Measurements from ENCODE around the gene SLC16A13.

SLC16A13 gene

DNA sequence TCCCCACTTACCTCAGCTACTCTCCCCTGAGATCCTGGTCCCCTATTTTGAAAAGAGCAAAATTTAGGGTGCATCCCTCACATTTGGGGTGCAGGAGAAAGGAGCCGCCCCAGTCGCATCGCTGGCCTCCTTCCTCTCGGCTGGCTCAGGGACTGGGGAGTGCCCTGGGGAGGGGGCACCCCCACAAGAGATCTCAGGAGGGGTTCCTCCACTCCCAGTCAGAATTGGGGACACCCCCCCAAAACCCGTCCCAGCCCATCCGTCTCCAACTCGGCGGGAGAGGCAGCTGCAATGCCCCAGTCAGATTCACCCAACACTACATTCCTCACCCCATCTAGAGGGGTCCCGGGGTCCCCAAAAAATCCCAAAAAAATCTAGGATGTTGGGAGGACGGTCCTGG is 16.4 kb upstream of the SLC16A13 start:
- TF ChIP-seq CTCF (IDR thresholded peaks at IDR 0.05; ENCODE audit: low read depth, low read length) = no peak
- peak overlapping the region in 1 of 2 donors; percentile 18 for H3K4me3 ChIP-seq (replicated peaks in 1 of 2; ENCODE audit: low read depth in 2 of 2, low read length in 2 of 2)
- no peak for DNase-seq (ENCODE audit: low read depth in 2 of 2)

- DNase-seq (ENCODE audit: low read depth in 2 of 2) = peak; percentile 56 to 66
- no peak for TF ChIP-seq CTCF (IDR thresholded peaks at IDR 0.05; ENCODE audit: low read depth, low read length)
- H3K4me3 ChIP-seq (replicated peaks in 1 of 2; ENCODE audit: low read depth in 2 of 2, low read length in 2 of 2) = peak overlapping the region; percentile 33 to 50
Measured at GRCh38 chr17:7019839-7020519, 15.8 kb upstream of the SLC16A13 start.

DNA sequence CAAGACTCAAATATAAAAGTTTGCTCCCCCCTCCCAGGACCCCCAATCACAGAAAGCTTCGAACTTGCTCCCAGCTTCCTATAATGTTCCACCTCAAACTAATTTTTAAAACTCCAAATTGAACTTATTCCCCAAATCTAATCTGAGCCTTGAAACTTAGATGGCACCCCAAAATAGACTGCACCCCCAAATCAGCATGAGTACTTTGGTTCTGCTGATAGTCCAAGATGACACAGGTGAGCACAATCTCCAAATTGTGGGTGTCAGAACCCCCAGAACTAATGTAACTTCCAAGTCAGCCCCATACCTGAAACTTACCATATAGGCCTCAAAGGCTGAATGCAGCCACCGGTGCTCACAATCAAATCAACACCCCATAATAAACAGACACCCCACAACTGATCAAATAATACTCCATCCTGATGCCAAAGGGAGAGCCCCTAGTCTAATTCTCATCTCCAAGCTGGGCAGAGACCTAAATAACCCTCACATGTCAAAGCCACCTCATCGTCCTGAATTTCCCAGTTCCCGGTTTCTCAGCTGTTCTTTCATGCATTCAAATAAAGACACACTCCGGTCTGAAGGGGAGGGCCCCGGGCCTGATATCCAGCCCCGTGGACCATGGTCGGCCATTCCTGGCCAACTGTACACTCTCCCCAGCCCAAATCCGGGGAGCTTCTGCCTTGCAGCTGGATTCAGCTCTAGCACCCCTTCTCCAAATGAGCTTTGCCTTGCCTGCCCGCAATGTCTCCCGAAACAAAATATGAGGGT is 14.7 kb upstream of the SLC16A13 start:
- H3K4me3 ChIP-seq (replicated peaks in 1 of 2; ENCODE audit: low read depth in 2 of 2, low read length in 2 of 2) = peak overlapping the region in 1 of 2 donors; percentile 43
- no peak for TF ChIP-seq CTCF (IDR thresholded peaks at IDR 0.05; ENCODE audit: low read depth, low read length)
- no peak for DNase-seq (ENCODE audit: low read depth in 2 of 2)

GRCh38 chr17:7021993-7022778 is 13.6 kb upstream of the SLC16A13 start:
- peak; percentile 73 to 74 for DNase-seq (ENCODE audit: low read depth in 2 of 2)
- TF ChIP-seq CTCF (IDR thresholded peaks at IDR 0.05; ENCODE audit: low read depth, low read length) = peak; percentile 89
- H3K4me3 ChIP-seq (replicated peaks in 1 of 2; ENCODE audit: low read depth in 2 of 2, low read length in 2 of 2) = peak overlapping the region; percentile 14 to 43

- no peak for TF ChIP-seq CTCF (IDR thresholded peaks at IDR 0.05; ENCODE audit: low read depth, low read length)
- peak within 1 kb of the TSS; percentile 25 to 43 for H3K4me3 ChIP-seq (replicated peaks in 1 of 2; ENCODE audit: low read depth in 2 of 2, low read length in 2 of 2)
- no peak for DNase-seq (ENCODE audit: low read depth in 2 of 2)
Measured at GRCh38 chr17:7022781-7023571, 12.8 kb upstream of the SLC16A13 start, which contains the start of gene BCL6B. Gene BCL6B, plus strand, starts transcription at chr17:7023050. Its CDS starts 622 bp downstream, at chr17:7023672.
